Measurements from ENCODE around the gene MPHOSPH10.
A peak's percentile ranks its signal among the peaks of the same experiment; 100 is the strongest.
"Not testable (repeated sequence)": the region's sequence is repeated elsewhere in the genome, so short reads cannot be mapped to it uniquely, and the experiment has no call there.

The MPHOSPH10 gene, protein sequence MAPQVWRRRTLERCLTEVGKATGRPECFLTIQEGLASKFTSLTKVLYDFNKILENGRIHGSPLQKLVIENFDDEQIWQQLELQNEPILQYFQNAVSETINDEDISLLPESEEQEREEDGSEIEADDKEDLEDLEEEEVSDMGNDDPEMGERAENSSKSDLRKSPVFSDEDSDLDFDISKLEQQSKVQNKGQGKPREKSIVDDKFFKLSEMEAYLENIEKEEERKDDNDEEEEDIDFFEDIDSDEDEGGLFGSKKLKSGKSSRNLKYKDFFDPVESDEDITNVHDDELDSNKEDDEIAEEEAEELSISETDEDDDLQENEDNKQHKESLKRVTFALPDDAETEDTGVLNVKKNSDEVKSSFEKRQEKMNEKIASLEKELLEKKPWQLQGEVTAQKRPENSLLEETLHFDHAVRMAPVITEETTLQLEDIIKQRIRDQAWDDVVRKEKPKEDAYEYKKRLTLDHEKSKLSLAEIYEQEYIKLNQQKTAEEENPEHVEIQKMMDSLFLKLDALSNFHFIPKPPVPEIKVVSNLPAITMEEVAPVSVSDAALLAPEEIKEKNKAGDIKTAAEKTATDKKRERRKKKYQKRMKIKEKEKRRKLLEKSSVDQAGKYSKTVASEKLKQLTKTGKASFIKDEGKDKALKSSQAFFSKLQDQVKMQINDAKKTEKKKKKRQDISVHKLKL

GRCh38 chr2:71130152-71130904 is at the start of gene MPHOSPH10, which contains the start of gene MCEE:
Gene MPHOSPH10 (plus strand): TSS chr2:71130634. CDS start chr2:71130666, 32 bp downstream.
Gene MCEE (minus strand): TSS chr2:71130229. CDS start chr2:71130219, 10 bp downstream.
- peak; percentile 66 for DNase-seq (ENCODE audit: low read depth)

- no peak for DNase-seq (ENCODE audit: low read depth)
Measured at GRCh38 chr2:71082402-71083252, 47.8 kb upstream of the MPHOSPH10 start.

DNA sequence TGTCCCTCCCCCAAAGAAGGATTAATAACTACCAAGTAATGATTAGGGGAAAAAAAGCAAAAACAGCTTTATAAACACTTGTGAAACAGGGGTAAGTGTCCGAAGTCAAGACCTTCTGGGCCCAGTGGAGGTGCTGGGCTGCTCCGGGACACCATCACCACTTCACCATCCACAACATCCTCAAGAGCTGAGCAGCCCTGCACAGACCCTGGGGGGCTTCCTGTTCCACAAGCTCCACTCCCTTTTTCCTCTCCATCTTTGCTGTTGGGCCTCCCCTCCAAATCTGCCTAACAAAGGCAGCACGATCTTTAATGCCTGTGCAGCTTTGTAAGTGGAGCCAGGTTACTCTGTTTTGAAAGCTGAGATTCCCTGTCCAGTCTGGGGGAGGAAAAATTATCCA is 47.1 kb upstream of the MPHOSPH10 start:
- not testable (repeated sequence) for DNase-seq (ENCODE audit: low read depth)

DNA sequence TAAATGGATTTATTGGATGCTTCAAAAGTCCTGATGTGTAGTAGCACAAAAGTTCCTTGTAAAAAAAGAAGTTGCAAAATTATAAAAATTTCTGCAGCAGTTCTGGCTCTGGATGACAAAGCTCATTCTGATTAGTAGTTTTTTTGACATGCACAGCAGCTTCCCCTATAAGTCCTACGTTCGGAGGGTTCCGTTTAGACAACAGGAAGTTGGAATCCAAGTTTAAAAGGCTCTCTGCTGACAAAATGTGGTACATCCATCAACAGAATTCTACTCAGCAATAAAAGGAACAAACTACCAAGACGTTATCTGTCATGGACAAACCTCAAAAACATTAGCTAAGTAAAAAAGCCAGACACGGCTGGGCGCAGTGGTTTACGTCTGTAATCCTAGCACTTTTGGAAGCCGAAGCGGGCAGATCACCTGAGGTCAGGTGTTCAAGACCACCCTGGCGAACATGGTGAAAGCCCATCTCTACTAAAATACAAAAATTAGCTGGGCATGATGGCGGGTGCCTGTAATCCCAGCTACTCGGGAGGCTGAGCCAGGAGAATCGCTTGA is 46.6 kb upstream of the MPHOSPH10 start:
- not testable (repeated sequence) for DNase-seq (ENCODE audit: low read depth)

DNA sequence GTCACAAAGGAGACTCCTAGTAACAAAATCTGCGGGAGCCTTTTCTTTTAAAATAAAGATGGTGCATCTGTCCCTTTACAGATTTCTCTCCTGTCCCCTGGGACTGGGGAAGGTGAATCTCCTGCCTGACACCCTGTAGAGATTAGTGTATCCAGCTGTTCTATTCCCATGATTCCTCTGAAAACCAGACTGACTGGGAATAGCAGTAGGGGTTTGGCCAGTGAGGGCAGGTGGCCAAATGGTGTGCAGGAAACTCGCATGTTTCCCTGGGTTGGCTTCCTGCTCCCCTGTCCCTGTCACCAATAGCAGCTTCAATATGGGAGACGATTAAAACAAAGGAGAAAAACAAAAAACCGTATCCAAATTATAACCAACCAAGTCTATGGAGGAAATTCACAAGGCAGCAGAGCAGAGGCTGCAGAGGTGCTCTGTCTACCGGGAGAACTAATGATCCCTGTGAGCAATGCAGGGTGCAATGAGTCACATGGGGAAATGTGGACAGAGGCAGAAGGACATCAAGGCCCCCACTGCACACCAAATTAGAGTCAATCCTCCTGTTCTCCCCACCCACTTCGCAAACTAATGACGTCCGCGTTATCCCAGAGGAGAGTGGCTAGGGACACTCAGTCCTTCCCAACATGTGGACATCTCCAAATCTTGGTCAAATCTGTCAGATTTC is 45.0 kb upstream of the MPHOSPH10 start:
- DNase-seq (ENCODE audit: low read depth) = not testable (repeated sequence)

GRCh38 chr2:71089475-71089874 is 41.0 kb upstream of the MPHOSPH10 start:
- DNase-seq (ENCODE audit: low read depth) = not testable (repeated sequence)

DNA sequence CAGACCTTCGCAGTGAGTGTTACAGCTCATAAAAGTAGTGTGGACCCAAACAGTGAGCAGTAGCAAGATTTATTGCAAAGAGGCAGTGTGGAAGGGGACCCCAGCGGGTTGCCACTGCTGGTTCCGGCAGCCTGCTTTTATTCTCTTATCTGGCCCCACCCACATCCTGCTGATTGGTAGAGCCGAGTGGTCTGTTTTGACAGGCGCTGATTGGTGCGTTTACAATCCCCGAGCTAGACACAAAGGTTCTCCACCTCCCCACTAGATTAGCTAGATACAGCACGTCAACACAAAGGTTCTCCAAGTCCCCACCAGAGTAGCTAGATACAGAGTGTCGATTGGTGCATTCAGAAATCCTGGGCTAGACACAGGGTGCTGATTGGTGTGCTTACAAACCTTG is 38.6 kb upstream of the MPHOSPH10 start:
- not testable (repeated sequence) for DNase-seq (ENCODE audit: low read depth)

GRCh38 chr2:71092491-71093260 is 37.8 kb upstream of the MPHOSPH10 start:
- not testable (repeated sequence) for DNase-seq (ENCODE audit: low read depth)

GRCh38 chr2:71100195-71100964 is 30.1 kb upstream of the MPHOSPH10 start:
- DNase-seq (ENCODE audit: low read depth) = peak; percentile 11

DNA sequence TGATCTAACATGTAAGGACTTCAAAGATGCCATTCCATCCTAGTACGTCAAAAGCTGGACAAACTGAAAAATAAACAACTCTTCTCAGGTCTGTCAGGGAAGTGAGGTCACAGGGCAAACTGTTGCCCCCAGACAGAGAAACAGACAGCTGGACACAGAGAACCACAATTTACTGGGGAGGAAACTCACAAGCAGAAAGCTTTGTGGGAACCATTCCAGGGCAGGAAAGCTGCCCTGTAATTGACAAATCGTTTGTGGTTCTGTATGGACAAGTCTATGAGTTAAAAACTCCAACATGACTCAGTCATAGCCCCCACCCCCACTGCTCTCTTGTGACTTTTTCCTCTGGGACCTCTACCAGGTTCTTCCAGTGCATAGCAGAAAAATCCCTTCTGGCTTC is 28.8 kb upstream of the MPHOSPH10 start:
- peak; percentile 55 for DNase-seq (ENCODE audit: low read depth)

DNA sequence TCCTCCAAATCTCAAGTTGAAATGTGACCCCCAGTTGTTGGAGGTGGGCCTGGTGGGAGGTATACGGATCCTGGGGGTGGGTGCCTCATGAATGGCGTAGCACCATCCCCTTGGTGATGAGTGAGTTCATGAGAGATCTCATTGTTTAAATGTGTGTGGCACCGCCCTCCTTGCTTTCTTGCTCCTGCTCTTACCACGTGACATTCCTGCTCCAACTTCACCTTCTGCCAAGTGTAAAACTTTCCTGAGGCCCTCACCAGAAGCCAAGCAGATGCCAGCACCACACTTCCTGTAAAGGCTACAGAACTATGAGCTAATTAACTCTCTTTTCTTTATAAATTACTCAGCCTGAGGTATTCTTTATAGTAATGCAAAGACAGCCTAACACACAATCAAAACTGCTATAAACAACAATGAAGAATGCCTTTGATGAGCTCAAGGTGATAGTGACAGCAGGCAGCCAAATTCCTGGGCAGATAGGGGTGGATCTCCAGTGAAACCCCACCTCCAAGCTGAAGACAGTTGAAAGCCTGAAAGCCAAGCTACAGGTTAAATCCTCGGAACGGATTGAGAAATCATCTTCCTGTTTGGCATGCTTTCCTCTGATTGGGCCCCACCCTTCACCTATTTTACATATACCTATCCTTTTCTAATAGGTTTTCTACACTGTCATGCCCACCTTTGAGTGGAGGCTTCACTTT is 27.3 kb upstream of the MPHOSPH10 start:
- DNase-seq (ENCODE audit: low read depth) = no peak

DNA sequence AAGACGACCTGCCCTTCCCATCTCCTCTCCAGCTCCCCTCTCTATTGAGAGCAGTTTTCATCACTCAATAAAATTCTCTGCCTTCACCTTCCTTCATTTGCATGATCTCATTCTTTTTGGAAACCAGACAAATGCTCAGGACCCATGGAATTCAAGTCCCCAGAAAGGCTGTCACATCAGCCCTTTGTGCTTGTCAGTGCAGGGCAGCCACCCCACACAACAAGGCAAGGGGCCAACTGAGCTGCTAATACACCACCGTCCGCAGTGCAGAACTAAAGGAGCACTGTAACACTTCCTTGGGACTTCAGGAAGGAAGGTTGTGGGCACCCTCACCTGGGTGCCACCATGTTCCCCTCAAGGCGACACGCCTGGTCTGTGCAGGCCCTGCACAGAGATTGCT is 26.6 kb upstream of the MPHOSPH10 start:
- DNase-seq (ENCODE audit: low read depth) = no peak

DNA sequence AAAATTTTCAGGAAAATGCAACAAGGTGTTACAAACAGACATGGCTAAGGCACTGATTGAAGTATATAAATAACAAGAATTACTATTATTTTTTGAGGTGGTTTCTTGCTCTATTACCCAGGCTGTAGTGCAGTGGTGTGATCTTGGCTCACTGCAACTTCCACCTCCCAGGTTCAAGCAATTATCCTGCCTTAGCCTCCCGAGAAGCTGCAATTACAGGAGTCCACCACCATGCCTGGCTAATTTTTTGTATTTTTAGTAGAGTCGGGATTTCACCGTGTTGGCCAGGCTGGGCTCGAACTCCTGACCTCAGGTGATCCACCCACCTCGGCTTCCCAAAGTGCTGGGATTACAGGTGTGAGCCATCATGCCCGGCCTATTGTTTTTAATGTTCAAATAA is 24.0 kb upstream of the MPHOSPH10 start:
- DNase-seq (ENCODE audit: low read depth) = not testable (repeated sequence)

DNA sequence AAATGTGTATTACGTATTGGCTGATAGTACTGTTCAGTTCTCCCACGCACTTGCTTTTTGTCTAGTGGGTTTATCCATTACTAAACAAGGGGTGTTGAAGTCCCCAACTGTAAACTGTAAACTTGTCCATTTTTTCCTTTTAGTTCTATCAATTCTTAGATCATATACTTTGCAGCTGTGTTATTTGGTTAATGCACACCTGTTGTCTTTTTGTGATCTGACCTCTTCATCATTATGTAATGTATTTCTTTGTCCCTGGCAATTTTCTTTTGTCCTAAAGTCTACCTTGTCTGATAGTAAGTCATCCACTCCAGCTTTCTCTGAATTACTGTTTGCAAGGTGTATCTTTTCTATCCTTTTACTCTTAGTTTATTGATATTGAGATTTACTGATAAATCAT is 22.3 kb upstream of the MPHOSPH10 start:
- no peak for DNase-seq (ENCODE audit: low read depth)

GRCh38 chr2:71113843-71114242 is 16.6 kb upstream of the MPHOSPH10 start:
- no peak for DNase-seq (ENCODE audit: low read depth)

DNA sequence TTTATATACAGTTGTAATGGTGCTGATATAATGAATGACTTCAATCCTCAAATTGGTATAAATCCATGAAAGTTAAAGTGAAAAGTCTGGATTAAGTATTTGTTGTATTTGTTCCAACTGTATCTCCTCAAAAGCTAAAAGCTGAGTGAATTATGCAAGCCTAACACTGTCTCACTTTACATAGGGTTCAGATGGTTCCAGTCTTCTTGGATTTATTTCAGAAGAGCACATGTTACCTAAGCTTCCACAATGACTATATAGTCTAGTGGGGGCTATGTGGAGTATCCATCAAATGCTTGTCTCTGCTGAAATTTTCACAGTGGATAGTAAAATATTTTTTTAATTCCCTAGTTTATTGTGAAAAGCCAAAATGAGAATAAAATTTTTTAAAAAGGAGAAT is 13.4 kb upstream of the MPHOSPH10 start:
- no peak for DNase-seq (ENCODE audit: low read depth)

GRCh38 chr2:71120195-71120594 is 10.2 kb upstream of the MPHOSPH10 start:
- DNase-seq (ENCODE audit: low read depth) = no peak

GRCh38 chr2:71121479-71121878 is 9.0 kb upstream of the MPHOSPH10 start:
- no peak for DNase-seq (ENCODE audit: low read depth)
